KMS-11 (cell line): ENCODE measurements around the gene PTS.

ENCODE experiments used
- H2AFZ ChIP-seq: fragments of 200-600 bp; sonication (generic); 2 replicates; pipeline ENCODE4 v1.6.1; 2016; ENCODE audit warnings: antibody characterized with exemption, mixed run types, low read depth
- H3K27ac ChIP-seq: fragments of 200-600 bp; sonication (generic); 2 replicates; pipeline ENCODE4 v1.6.1; 2016; ENCODE audit warnings: mild to moderate bottlenecking, mixed run types
- H3K27me3 ChIP-seq: fragments of 200-600 bp; sonication (generic); 2 replicates; pipeline ENCODE4 v1.6.1; 2017; ENCODE audit warnings: mild to moderate bottlenecking, low read depth, mixed run types, moderate library complexity; ENCODE audit not compliant: insufficient read depth
- H3K36me3 ChIP-seq: fragments of 200-600 bp; sonication (generic); 2 replicates; pipeline ENCODE4 v1.6.1; 2017; ENCODE audit warnings: mild to moderate bottlenecking, mixed run types; ENCODE audit not compliant: insufficient read depth
- H3K4me1 ChIP-seq: fragments of 200-600 bp; sonication (generic); 2 replicates; pipeline ENCODE4 v1.6.1; 2016; ENCODE audit warnings: mild to moderate bottlenecking, low read depth, mixed run types; ENCODE audit not compliant: poor library complexity, severe bottlenecking
- H3K4me2 ChIP-seq: fragments of 200-600 bp; sonication (generic); 2 replicates; pipeline ENCODE4 v1.7.0; 2016; ENCODE audit warnings: mild to moderate bottlenecking, mixed run types
- H3K4me3 ChIP-seq: fragments of 200-600 bp; sonication (generic); IDR thresholded peaks from 2 replicates; pipeline ENCODE4 v1.6.1; 2017; ENCODE audit warnings: low read depth, low read length, mixed read lengths; ENCODE audit not compliant: insufficient read depth
- H3K79me2 ChIP-seq: fragments of 200-600 bp; sonication (generic); 2 replicates; pipeline ENCODE4 v1.6.1; 2016; ENCODE audit warnings: low read depth, mixed run types; ENCODE audit not compliant: insufficient read depth
- H3K9ac ChIP-seq: fragments of 200-600 bp; sonication (generic); 2 replicates; pipeline ENCODE4 v1.6.1; 2016; ENCODE audit warnings: mild to moderate bottlenecking, mixed run types
- H4K20me1 ChIP-seq: fragments of 200-600 bp; sonication (generic); 2 replicates; pipeline ENCODE4 v1.6.1; 2016; ENCODE audit warnings: mild to moderate bottlenecking, mixed run types; ENCODE audit not compliant: insufficient read depth
- TF ChIP-seq, protein P1 (sequence below): fragments of 200-600 bp; sonication (generic); conservative IDR thresholded peaks from 2 replicates; pipeline ENCODE4 v1.6.1; 2017; ENCODE audit warnings: low read depth, mild to moderate bottlenecking, antibody characterized with exemption, low read length, moderate library complexity, mixed read lengths

PTS gene

DNA sequence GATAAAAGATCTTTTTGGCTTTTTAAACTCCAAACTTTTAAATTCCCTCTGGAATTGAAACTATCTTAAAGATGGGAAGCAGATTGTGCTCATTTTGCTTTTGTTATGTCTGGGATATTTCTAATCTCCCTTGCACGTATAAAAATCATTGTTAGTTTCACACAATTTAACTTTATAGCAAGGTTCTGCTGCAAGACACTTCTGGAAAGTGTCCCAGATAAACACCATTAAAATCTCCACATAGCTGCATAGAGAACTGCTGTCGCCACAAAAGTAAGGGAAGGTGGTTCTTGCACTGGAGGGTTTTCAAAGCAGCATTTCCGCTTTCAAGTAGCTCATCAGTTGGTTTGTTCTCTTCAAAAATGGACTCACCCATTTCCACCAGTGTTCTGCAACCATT is 11.8 kb downstream of the PTS start:
- no peaks in the 10 kb centered on the region for H3K79me2 ChIP-seq
- H3K4me3 ChIP-seq: no peak overlapping the region
- no peaks in the 10 kb centered on the region for H4K20me1 ChIP-seq
- no peaks in the 10 kb centered on the region for H3K4me1 ChIP-seq
- TF ChIP-seq, protein P1, sequence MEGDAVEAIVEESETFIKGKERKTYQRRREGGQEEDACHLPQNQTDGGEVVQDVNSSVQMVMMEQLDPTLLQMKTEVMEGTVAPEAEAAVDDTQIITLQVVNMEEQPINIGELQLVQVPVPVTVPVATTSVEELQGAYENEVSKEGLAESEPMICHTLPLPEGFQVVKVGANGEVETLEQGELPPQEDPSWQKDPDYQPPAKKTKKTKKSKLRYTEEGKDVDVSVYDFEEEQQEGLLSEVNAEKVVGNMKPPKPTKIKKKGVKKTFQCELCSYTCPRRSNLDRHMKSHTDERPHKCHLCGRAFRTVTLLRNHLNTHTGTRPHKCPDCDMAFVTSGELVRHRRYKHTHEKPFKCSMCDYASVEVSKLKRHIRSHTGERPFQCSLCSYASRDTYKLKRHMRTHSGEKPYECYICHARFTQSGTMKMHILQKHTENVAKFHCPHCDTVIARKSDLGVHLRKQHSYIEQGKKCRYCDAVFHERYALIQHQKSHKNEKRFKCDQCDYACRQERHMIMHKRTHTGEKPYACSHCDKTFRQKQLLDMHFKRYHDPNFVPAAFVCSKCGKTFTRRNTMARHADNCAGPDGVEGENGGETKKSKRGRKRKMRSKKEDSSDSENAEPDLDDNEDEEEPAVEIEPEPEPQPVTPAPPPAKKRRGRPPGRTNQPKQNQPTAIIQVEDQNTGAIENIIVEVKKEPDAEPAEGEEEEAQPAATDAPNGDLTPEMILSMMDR: no peak
- no peak overlapping the region for H3K4me2 ChIP-seq
- no peak overlapping the region for H3K27ac ChIP-seq
- no peaks in the 10 kb centered on the region for H3K36me3 ChIP-seq
- no peaks in the 10 kb centered on the region for H3K27me3 ChIP-seq
- H3K9ac ChIP-seq: no peak overlapping the region
- H2AFZ ChIP-seq: no peak overlapping the region

DNA sequence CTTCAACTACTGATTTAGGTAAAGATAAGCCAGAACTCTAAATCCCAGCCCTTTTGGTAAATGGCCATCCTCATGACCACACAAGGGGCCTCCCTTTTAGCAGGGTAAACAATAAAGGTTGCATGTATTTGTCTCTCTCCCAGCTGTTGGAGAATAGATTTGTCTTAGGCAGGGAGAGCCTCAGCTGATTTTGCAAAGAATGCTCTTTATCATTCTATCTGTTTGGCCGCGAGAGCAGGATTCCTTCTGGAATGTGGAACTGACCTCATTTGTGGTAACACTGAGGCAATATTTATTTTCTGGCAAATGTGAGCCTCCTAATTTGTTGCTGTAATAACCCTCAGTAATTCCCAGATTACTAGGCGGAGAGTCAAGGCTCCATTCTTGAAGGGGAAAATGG is 15.3 kb downstream of the PTS start:
- Histone ChIP-seq H4K20me1 (no peaks in the 10 kb centered on the region), H3K9ac (no peak overlapping the region), H3K27ac (no peak overlapping the region), H3K4me2 (no peak overlapping the region), H3K4me1 (no peaks in the 10 kb centered on the region), H3K4me3 (no peak overlapping the region), H3K36me3 (no peaks in the 10 kb centered on the region), H3K27me3 (no peaks in the 10 kb centered on the region), H3K79me2 (no peaks in the 10 kb centered on the region), H2AFZ (no peak overlapping the region)
- TF ChIP-seq, protein P1: no peak

DNA sequence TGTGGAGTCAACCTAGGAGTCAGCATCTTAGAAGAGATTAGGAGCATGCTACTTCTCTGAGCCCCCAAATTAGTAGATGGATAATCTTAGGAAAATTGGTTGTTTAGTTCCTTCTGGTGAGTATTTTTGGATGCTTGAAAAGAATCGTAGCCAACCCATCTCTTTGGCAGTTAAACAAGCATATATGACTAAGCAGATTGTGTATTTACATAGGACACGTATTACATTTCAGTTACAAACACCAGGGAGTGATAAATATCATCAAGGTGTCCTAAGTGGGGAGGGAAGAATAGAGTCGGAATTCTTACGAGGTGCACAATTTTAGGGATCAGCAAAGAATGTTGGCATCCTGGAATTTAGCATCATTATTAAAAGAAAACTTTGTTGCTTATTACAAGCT is 21.0 kb downstream of the PTS start:
- Histone ChIP-seq H2AFZ (no peak overlapping the region), H3K27me3 (no peaks in the 10 kb centered on the region), H3K79me2 (no peaks in the 10 kb centered on the region), H3K4me3 (no peak overlapping the region), H3K27ac (no peak overlapping the region), H4K20me1 (no peaks in the 10 kb centered on the region), H3K4me2 (no peak overlapping the region), H3K4me1 (no peaks in the 10 kb centered on the region), H3K9ac (no peak overlapping the region), H3K36me3 (no peaks in the 10 kb centered on the region)
- TF ChIP-seq, protein P1: no peak

DNA sequence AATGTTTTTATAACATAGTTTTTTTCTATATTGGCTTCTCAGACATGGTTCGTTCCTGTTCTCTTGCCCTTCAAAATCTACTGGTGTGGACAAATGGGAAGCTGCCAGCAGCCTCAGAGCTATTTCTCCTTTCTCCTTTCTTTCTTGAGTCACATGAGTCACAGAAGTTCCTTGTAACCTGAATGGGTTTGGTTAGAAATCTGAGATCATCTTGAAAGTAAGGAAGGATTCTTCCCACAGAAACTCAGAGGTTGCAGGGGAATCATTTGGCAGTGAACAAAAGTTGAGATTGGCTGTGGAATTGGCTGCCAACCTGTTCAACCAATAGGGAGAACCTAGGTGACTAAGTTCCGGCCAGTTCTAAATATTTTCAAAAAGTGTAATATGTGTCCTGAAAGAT is 22.0 kb downstream of the PTS start:
- Histone ChIP-seq H3K4me1 (no peaks in the 10 kb centered on the region), H3K79me2 (no peaks in the 10 kb centered on the region), H3K4me3 (no peak overlapping the region), H3K4me2 (no peak overlapping the region), H4K20me1 (no peaks in the 10 kb centered on the region), H3K9ac (no peak overlapping the region), H3K36me3 (no peaks in the 10 kb centered on the region), H3K27me3 (no peaks in the 10 kb centered on the region), H3K27ac (no peak overlapping the region), H2AFZ (no peak overlapping the region)
- TF ChIP-seq, protein P1: no peak
